SU-DHL-6 (cell line): ENCODE results near the gene SESN1.

Source experiments
- EZH2phosphoT487 ChIP-seq: fragments of 200-600 bp; sonication (generic), shearing (Covaris generic); conservative IDR thresholded peaks from 2 replicates; pipeline ENCODE4 v1.6.1; 2018; ENCODE audit warnings: mild to moderate bottlenecking, antibody characterized with exemption, low read length, moderate library complexity, mixed read lengths
- TF ChIP-seq, protein P1 (sequence below): fragments of 200-600 bp; sonication (generic); IDR thresholded peaks from one replicate; pipeline ENCODE4 v1.5.1; 2017; ENCODE audit warnings: antibody characterized with exemption, mild to moderate bottlenecking, low read length, moderate library complexity; ENCODE audit not compliant: insufficient read depth, poor library complexity, severe bottlenecking

DNA sequence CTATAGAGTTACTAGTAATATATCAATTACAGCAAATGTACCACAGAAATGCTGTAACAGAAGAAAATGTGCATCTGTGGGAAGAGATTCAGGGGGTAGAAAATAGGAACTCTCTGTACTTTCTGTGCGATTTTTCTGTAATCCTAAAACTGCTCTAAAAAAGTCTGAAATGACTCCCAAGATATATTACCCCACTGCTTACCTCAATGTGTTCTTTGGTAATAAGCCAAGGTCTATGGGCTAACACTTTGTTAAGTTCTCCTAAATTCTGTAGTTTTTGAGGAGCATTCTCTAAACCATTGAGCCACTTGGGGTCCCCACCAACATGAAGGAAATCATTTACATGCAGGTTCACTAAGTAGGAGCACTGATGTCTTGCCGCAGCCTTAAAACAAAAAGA lies 94.4 kb downstream of the SESN1 start:
- TF ChIP-seq, protein P1, sequence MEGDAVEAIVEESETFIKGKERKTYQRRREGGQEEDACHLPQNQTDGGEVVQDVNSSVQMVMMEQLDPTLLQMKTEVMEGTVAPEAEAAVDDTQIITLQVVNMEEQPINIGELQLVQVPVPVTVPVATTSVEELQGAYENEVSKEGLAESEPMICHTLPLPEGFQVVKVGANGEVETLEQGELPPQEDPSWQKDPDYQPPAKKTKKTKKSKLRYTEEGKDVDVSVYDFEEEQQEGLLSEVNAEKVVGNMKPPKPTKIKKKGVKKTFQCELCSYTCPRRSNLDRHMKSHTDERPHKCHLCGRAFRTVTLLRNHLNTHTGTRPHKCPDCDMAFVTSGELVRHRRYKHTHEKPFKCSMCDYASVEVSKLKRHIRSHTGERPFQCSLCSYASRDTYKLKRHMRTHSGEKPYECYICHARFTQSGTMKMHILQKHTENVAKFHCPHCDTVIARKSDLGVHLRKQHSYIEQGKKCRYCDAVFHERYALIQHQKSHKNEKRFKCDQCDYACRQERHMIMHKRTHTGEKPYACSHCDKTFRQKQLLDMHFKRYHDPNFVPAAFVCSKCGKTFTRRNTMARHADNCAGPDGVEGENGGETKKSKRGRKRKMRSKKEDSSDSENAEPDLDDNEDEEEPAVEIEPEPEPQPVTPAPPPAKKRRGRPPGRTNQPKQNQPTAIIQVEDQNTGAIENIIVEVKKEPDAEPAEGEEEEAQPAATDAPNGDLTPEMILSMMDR = no peak
- TF ChIP-seq EZH2phosphoT487 = no peak
